Fibroblast of lung (primary cell): ENCODE data around the gene FAM107A.

Experiments
- CTCF ChIP-seq, 2 donors: IDR thresholded peaks in 1 of 2; conservative IDR thresholded peaks in 1 of 2; 1 replicate in 1 of 2; 2 replicates in 1 of 2; pipeline ENCODE4 v1.5.1; 2011 to 2012; ENCODE audit warnings: low read length in 2 of 2, control low read depth in 1 of 2, inconsistent platforms in 1 of 2, low read depth in 1 of 2, mild to moderate bottlenecking in 1 of 2
- EZH2 ChIP-seq: IDR thresholded peaks from 2 replicates; pipeline ENCODE4 v1.5.1; 2012; ENCODE audit warnings: low read length, control low read depth, mild to moderate bottlenecking; ENCODE audit errors: missing control alignments

- TF ChIP-seq CTCF (conservative IDR thresholded peaks at IDR 0.05 in 1 of 2, IDR thresholded peaks at IDR 0.05 in 1 of 2; ENCODE audit: low read depth in 1 of 2, low read length in 2 of 2): no peak
- no peak for TF ChIP-seq EZH2
Observed at GRCh38 chr3:58537412-58538301, 39.5 kb downstream of the FAM107A start.
